ENCODE measurements around the gene SEC16A. TPM values are rescaled to one million over a fixed set of nuclear protein-coding genes. Genes with fewer than 3 reads are reported as not detected.

The SEC16A gene
- total RNA-seq, 1 experiment from 2014 or later = 85.8 TPM

DNA sequence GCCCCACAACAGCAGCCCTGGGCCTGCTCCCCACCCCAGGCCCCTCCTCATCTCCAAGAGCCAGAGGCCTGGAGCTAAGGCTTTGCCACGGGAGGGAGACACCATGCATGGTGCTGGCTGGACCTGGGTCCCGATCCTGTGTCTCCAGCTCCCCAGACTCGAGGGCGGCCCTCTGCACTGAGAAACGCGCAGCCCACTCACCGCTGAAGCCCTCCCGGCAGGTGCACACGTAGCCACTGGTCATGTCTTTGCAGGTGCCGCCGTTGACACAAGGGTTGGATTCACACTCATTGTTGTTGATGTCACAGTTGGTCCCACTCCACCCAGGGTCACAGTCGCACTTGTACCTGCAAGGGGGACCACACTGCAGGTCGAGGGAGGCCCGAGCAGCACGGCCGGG, 30.4 kb upstream of the SEC16A start:
- H3K27me3 Mint-ChIP-seq (ENCODE audit: insufficient read depth, unreplicated experiment) = no peaks in the 10 kb centered on the region
- no peaks in the 10 kb centered on the region for H3K4me1 Mint-ChIP-seq (ENCODE audit: insufficient read depth, unreplicated experiment)
- no TSS peak for BruUV-seq (replicated peaks)
- no peak overlapping the region for H3K27ac Mint-ChIP-seq (ENCODE audit: low read depth, unreplicated experiment)
- no peak for DNase-seq (ENCODE audit: unreplicated experiment)
- intact Hi-C loops (cut with micrococcal nuclease) = no loop called here
- H3K36me3 Mint-ChIP-seq (ENCODE audit: insufficient read depth, unreplicated experiment) = peaks cover 62% of the 10 kb centered on the region
- no peak overlapping the region for H3K4me3 Mint-ChIP-seq (ENCODE audit: unreplicated experiment)
- no peaks in the 10 kb centered on the region for H3K9me3 Mint-ChIP-seq (ENCODE audit: unreplicated experiment)
- CTCF ChIA-PET = no interaction called here
- TF ChIP-seq, protein P1, sequence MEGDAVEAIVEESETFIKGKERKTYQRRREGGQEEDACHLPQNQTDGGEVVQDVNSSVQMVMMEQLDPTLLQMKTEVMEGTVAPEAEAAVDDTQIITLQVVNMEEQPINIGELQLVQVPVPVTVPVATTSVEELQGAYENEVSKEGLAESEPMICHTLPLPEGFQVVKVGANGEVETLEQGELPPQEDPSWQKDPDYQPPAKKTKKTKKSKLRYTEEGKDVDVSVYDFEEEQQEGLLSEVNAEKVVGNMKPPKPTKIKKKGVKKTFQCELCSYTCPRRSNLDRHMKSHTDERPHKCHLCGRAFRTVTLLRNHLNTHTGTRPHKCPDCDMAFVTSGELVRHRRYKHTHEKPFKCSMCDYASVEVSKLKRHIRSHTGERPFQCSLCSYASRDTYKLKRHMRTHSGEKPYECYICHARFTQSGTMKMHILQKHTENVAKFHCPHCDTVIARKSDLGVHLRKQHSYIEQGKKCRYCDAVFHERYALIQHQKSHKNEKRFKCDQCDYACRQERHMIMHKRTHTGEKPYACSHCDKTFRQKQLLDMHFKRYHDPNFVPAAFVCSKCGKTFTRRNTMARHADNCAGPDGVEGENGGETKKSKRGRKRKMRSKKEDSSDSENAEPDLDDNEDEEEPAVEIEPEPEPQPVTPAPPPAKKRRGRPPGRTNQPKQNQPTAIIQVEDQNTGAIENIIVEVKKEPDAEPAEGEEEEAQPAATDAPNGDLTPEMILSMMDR (IDR thresholded peaks at IDR 0.05; ENCODE audit: unreplicated experiment) = no peak
- POLR2A ChIA-PET = no interaction called here

DNA sequence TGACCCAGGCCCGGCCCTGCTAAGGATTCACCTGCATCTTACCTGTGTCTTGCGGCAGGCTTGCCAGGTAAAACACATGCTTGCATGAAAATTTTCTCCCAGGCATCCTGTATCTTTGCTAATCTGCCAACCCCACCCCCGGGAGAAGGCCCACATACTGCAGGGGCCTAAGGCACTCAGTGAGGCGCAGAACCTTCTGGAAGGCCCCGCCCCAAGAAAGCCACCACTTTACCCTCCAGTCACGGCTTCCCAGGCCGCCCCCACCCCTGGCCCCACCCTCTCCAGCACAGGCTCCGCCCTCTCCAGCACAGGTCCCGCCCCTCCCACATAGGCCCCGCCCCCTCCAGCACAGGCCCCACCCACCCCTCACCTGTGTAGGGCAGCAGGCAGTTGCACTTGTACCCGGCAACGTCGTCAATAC, 29.8 kb upstream of the SEC16A start:
- ChIA-PET POLR2A (no interaction called here), CTCF (no interaction called here)
- no peaks in the 10 kb centered on the region for H3K27me3 Mint-ChIP-seq (ENCODE audit: insufficient read depth, unreplicated experiment)

DNA sequence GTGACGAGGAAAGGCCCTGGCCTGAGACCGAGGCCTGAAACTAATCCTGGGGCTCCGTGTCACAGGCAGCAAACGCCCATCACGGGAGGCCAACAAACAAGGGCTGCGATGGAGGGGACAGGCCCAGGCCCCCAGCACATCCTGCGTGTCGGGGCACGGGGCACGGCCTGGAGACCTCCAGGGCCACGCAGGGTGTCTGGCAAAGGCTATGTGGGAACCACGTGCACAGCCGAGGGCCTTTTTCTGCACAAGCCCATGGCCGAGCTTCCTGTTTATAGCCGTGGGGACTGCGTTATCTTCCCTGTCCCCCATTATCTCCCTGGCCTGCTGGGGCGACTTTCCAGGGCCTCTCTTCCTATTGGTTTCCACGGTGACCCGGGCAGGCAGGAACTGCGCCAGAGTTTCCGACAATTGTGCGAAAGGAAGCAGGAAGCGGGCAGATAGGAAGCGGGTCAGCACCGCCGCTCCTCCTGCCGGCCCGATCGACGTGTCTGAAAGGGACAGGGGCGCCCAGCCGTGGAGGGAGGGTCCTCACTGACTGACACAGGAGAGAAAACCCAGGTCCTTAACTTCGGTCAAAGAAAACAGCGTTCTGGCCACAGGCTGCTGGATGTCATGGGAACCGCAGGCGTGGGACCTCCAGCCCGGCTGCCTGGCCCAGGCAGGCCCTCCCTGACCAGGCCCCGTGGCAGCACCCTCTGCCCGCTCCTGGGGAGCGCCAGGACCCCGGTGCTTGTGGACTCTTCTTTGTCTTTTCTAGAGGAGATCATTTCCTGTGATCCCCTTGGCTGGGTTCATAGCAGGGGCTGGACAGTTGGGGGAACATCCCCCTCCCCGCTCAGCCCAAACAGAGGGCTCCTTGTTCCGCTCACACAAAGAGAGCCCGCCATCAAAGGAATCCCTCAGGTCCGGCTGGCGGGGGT, 29.1 kb upstream of the SEC16A start:
- BruUV-seq (replicated peaks) = no TSS peak
- Mint-ChIP-seq H3K4me3 (ENCODE audit: unreplicated experiment) (no peak overlapping the region), H3K27me3 (ENCODE audit: insufficient read depth, unreplicated experiment) (no peaks in the 10 kb centered on the region), H3K9me3 (ENCODE audit: unreplicated experiment) (no peaks in the 10 kb centered on the region), H3K36me3 (ENCODE audit: insufficient read depth, unreplicated experiment) (peaks cover 69% of the 10 kb centered on the region), H3K4me1 (ENCODE audit: insufficient read depth, unreplicated experiment) (no peaks in the 10 kb centered on the region), H3K27ac (ENCODE audit: low read depth, unreplicated experiment) (no peak overlapping the region)
- TF ChIP-seq, protein P1 (IDR thresholded peaks at IDR 0.05; ENCODE audit: unreplicated experiment) = no peak
- DNase-seq (ENCODE audit: unreplicated experiment) = no peak
- intact Hi-C loops (cut with micrococcal nuclease) = no loop called here
- ChIA-PET POLR2A (no interaction called here), CTCF (no interaction called here)

More for the DNA sequence above, 29.8 kb upstream of the SEC16A start:
- Mint-ChIP-seq H3K4me1 (ENCODE audit: insufficient read depth, unreplicated experiment) (no peaks in the 10 kb centered on the region), H3K9me3 (ENCODE audit: unreplicated experiment) (no peaks in the 10 kb centered on the region), H3K36me3 (ENCODE audit: insufficient read depth, unreplicated experiment) (peaks cover 65% of the 10 kb centered on the region), H3K4me3 (ENCODE audit: unreplicated experiment) (no peak overlapping the region), H3K27ac (ENCODE audit: low read depth, unreplicated experiment) (no peak overlapping the region)
- TF ChIP-seq, protein P1 (IDR thresholded peaks at IDR 0.05; ENCODE audit: unreplicated experiment) = no peak
- intact Hi-C loops (cut with micrococcal nuclease) = no loop called here
- DNase-seq (ENCODE audit: unreplicated experiment) = no peak
- no TSS peak for BruUV-seq (replicated peaks)

DNA sequence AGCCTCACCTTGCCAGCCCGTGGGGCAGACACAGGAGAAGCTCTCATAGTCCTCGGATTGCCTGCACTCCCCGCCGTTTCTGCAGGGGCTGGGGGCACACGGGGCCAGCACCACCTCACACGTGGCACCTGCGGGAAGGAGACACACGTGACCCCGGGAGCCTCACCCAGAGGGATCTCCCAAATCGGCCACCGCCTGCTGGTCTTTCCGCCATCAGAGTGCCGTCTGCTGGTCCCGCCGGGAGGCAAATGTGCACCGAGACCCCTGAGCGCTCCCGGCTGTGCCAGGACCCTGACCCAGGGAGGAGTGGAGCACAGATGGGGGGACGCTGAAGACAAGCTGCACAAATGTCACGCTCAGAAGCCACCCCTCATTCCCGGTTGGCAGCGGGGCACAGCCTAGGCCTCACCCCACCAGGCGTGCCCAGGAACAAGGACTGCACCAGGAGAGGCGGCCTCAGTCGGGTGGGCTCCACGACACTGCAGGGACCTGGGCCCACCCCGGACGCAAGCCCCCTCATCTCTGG, 28.4 kb upstream of the SEC16A start:
- intact Hi-C loops (cut with micrococcal nuclease) = no loop called here
- TF ChIP-seq, protein P1 (IDR thresholded peaks at IDR 0.05; ENCODE audit: unreplicated experiment) = no peak
- no peak overlapping the region for H3K27ac Mint-ChIP-seq (ENCODE audit: low read depth, unreplicated experiment)

More for the DNA sequence above, 28.4 kb upstream of the SEC16A start:
- Mint-ChIP-seq H3K4me3 (ENCODE audit: unreplicated experiment) (no peak overlapping the region), H3K4me1 (ENCODE audit: insufficient read depth, unreplicated experiment) (no peaks in the 10 kb centered on the region), H3K9me3 (ENCODE audit: unreplicated experiment) (no peaks in the 10 kb centered on the region), H3K27me3 (ENCODE audit: insufficient read depth, unreplicated experiment) (no peaks in the 10 kb centered on the region), H3K36me3 (ENCODE audit: insufficient read depth, unreplicated experiment) (peaks cover 69% of the 10 kb centered on the region)
- BruUV-seq (replicated peaks) = no TSS peak
- no peak for DNase-seq (ENCODE audit: unreplicated experiment)
- CTCF ChIA-PET = no interaction called here
- POLR2A ChIA-PET = no interaction called here
